Left kidney (tissue), 2 donors: ENCODE measurements around the gene POU2F1. TPM values are rescaled to one million over a fixed set of nuclear protein-coding genes. Genes with fewer than 3 reads are reported as not detected.
"Not testable (repeated sequence)": the region's sequence is repeated elsewhere in the genome, so short reads cannot be mapped to it uniquely, and the experiment has no call there.

Experiments used
- DNase-seq: peaks from one replicate; pipeline ENCODE4 v3.0.0-alpha.2; 2013
- polyA plus RNA-seq: library from polyadenylated mRNA; unstranded; fragments of 120-200 nt; gene quantifications from one replicate; pipeline ENCODE4 v1.2.1, GENCODE V29; 2013; ENCODE audit not compliant: insufficient read length

Gene POU2F1
- polyA plus RNA-seq, 1 donor: 20.7 TPM

DNA sequence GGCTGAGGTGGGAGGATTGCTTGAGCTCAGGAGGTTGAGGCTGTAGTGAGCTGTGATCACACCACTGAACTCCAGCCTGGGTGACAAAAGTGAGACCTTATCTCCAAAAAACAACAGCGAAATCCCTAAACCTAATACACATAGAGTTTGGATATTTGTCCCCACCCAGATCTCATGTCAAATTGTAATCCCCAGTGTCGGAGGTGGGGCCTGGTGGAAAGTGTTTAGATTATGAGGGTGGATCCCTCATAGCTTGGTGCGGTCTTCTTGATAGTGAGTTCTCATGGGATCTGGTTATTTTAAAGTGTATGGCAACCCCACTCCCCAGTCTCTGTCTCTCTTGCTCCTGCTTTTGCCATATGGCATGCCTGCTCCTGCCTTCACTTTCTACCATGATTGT lies 94.0 kb downstream of the POU2F1 start:
- no peak for DNase-seq

DNA sequence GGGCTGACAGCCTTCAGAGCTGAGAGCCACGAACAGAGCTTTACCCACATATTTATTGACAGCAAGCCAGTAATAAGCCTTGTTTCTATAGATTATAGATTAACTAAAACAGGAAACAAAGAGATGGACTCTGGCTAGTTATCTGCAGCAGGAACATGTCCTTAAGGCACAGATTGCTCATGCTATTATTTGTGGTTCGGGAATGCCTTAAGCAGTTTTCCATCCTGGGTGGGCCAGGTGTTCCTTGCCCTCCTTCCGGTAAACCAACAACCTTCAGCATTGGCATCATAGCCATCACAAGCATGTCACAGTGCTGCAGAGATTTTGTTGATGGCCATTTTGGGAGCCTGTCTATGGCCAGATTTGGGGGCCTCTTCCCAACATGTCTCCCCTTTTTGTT lies 96.8 kb downstream of the POU2F1 start:
- DNase-seq: no peak

- DNase-seq: not testable (repeated sequence)
These were observed 98.5 kb downstream of the POU2F1 start for GRCh38 chr1:167319206-167319605.

DNA sequence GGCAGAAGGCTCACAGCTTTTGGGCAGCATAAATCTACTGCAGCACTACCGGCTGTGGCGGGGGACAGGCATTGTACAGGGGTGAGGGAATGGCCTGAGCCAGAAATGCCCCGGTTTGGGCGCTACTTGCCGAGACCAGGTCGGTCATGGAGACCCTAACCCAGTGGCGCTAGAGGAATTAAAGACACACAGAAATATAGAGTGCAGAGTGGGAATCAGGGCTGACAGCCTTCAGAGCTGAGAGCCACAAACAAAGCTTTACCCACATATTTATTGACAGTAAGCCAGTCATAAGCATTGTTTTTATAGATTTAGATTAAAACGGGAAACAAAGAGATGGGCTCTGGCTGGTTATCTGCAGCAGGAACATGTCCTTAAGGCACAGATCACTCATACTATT lies 101.8 kb downstream of the POU2F1 start:
- DNase-seq: no peak

DNA sequence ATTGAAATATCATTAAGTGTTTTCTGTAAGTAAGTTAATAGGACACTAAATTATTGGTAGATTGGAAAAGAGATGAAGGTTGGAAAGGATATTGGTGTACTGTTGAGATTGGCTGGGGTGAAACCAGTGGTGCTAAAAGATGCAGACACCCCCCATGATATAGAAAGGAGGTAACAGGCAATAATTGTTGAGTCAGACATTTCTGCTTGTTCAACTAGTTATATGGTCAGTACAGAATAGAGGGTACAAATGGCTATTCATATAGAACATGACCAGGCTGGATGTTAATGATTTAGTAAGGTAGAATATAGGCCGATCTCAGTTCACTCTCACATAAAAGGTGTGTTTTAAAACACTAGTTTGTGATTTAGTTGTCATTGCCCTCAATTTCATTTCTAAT lies 104.5 kb downstream of the POU2F1 start:
- DNase-seq: no peak

DNA sequence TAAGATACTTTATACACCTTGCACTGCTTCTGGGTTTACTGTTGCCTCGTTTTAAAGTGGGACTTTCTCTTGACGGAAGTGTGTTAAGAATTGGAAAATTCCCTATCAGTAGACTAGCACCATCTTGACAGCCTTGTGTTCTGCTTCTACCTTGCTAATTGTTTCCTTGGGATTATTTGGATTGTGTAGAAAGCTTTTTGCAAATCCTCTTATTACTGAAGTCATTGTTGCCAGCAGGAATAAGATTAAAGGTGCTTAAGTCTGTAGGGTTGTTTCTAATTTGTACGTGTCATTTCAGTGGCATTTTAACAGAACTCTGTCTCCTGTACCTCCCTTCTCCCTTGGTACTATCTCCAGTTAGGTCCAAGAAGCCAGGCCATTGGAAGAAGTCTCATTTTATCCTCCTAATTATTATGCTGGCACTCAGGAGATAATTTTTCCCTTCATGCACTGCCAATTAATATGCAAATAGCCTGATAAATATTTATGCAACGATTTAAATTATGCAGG lies 107.7 kb downstream of the POU2F1 start:
- no peak for DNase-seq

- peak; percentile 7 for DNase-seq
These were observed 108.3 kb downstream of the POU2F1 start for GRCh38 chr1:167328816-167329483.

DNA sequence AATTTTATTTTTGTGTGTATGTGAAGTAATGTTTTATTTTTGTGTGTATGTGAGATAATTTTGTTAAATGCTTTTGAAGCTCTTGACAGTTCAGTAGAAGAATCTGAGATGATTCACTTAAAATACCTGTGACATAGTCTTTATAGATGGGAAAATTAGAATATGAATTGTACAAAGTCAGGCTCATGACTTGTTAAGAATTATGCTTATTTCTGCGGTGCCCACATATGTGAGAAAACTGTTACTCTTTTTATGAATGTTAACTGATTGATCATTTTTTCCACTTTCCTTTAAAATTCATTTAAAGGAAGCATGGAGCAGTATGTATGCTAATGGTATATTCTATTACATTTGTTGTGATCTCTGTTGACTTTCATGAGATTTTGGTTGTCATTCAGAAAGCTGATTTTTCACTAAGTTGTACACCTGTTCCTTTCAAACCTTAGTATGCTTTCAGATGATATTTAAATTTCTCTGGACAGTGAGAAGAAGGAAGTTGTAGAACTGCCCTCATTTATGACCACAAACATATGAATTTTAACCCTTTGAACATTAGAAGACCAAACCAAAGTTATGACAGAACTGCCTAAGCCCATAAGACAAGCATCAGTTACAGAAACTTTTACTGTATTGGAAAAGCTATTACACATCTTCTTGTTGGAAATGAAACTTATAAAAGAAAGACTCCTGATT lies 110.1 kb downstream of the POU2F1 start:
- no peak for DNase-seq

DNA sequence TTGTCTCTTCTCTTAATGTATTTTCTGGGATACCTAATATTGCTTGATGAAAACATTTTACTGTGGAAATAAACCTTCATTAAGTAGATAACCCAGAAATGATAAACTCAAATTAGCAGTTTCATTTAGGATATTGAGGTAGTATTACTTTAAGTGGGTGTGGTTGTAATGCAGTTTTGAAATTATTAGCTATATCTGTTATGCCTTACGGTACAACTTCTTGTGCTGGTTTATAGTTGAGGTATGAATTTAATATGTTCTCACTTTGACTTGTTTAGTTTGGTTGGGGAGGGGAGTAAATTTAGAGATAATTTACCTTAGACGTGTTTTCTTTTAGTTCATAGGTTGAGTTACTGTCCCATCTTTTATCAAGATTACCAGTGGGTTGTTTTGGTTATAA lies 111.0 kb downstream of the POU2F1 start:
- no peak for DNase-seq

DNA sequence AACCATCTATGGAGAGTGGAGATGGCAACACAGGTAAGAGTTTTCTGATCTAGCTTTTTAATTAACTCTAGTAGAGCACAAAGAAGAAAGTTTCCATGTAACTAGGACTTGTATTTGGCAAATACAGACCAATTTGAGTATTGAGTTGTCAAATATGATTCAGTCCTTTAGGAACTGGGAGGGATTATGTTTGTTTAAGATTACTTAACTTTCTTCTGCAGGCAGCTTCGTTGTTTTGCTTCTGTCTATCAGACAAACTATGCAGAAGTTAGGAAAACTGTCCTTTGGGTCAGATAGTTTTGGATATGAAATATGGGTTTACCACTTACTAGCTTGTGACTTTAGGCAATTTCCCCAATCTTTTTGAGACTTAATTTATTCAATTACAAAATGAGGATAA lies 111.8 kb downstream of the POU2F1 start:
- DNase-seq: no peak

DNA sequence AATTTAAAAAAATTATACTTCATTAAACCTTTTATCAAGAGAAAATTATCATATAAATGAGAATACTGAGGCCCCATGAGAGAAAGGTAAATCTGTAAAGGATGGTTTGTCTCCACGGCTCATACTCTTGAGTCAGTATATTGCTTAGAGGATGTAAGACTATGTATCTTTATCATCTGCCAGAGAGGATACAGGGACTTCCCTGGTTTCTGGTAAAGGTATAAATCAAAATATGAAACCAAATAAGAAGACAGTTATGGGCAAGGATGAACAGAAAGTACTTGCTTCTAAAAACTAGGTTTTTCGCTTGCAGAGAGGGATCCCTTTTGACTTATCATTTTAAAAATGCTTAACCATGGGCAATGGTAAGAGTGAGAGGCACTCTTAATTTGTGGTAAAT lies 112.4 kb downstream of the POU2F1 start:
- DNase-seq: no peak

- no peak for DNase-seq
These were observed 113.0 kb downstream of the POU2F1 start for GRCh38 chr1:167333703-167334102.

- DNase-seq: no peak
These were observed 118.7 kb downstream of the POU2F1 start for GRCh38 chr1:167339405-167339804.

DNA sequence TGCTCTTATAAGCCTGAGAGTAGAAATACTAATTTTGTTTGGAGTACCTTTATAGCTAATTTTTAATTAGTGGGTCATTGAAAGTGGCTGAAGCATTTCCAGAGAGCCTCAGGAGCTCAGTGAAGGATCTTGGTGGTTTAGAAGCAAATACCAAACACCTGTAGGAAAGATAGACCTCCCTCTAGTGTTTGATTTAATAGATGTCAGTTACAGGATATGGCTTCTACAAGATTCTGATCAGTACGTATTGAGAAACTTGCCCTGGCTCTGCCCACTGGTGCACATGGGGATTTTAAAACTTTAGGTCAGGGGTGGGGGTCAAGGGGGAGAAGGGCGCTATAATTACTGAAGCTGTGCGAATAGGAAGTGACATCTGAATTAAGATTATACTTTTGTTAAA lies 122.2 kb downstream of the POU2F1 start:
- no peak for DNase-seq

DNA sequence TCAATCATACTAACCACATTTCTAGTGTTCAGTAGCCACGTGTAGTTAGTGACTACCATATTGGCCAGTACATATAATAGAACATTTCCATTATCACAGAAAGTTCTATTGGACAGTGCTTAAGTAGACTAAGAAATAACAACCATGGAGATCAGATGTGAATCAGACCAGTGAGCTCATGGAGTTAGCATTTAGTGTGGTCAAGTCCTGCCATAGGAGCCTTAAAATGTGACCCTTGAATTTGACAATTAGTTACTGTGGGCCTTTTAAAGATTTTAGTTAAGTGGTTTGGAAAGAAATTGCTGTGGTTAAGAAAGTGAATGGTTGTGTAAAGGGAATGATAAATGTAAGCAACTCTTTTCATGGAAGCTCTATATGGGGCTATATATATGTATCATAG lies 123.4 kb downstream of the POU2F1 start:
- DNase-seq: no peak

DNA sequence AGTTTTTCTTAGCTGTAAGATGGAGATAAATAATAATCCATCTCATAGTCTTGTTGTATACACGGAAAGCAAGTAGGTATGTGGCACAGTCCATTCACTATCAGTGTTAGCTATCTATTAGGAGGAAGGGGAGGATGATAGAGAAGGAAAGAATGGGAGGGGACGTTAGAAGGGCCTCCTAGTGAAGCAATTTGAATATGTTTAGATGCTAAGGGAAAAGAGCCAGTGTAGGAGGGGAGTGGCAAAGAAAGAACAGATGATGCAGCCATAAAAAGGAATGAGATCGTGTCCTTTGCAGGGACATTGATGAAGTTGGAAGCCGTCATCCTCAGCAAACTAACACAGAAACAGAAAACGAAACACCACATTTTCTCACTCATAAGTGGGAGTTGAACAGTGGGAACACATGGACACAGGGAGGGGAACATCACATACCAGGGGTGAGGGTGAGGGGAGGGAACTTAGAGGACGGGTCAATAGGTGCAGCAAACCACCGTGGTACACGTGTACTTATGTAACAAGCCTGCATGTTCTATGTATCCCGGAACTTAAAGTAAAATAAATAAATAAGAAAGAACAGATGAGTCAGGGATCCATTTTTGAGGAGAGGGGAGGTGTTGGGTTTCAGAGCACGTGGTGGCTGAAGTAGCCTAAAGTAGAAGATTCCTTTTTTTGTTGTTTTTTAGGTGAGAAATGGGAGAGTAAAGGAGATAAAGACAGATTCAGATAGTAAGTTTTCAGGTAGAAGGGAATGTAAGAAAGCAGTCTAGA lies 124.1 kb downstream of the POU2F1 start:
- DNase-seq: no peak

- DNase-seq: no peak
These were observed 124.7 kb downstream of the POU2F1 start for GRCh38 chr1:167345386-167345733.

GRCh38 chr1:167357305-167357704 lies 136.6 kb downstream of the POU2F1 start:
- DNase-seq: no peak

DNA sequence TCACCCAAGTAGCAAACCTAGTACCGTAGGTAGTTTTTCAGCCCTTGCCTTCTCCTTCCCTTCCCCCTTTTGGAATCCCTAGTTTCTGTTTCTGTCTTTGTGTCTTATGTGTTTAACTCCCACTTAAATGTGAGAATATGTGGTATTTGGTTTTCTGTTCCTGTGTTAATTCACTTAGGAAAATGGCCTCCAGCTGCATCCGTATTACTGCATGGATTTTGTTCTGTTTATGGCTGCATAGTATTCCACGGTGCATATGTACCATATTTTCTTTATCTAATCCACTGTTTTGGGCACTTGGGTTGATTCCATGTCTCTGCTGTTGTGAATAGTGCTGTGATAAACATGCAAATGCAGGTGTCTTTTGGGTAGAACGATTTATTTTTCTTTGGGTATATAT lies 138.6 kb downstream of the POU2F1 start:
- no peak for DNase-seq

GRCh38 chr1:167360120-167360519 lies 139.4 kb downstream of the POU2F1 start:
- no peak for DNase-seq

DNA sequence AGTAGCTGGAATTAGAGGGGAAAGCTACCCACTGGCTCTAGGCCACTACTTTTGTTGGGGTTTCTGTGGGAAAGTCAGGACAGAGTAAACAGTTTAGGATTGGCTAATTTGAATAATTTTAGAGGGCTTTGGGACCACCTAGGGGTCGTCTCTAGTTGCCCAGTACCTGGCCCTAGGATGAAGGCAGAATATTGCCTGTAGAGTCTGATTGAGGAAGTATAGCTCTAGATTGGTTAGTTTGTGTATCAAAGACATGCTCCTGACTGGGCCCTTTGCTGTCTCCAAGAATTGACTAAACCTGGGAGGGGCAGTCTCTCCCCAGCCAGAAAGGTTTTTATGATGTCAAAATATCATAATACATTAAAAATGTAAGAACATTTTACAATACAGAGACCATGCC lies 142.0 kb downstream of the POU2F1 start:
- DNase-seq: no peak

GRCh38 chr1:167364826-167365225 lies 144.1 kb downstream of the POU2F1 start:
- DNase-seq: no peak

DNA sequence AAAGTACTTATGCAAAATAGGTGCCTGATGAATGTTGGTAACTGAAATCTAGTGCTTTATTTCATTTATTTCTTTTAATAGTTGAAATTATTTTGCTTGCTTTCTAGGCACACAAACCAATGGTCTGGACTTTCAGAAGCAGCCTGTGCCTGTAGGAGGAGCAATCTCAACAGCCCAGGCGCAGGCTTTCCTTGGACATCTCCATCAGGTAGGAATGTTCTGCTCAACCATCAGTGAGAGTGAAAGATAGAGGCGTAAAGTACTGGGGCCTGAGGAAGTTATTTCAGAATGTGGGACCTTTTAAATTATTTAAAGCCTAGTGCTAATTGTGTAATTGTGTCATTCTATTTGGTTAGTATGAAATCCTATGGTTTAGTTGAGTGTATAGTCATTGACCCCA lies 144.7 kb downstream of the POU2F1 start:
- DNase-seq: no peak
